Heart right ventricle (tissue), 16 donors: ENCODE data around the gene ARMC8. TPM values are rescaled to one million over a fixed set of nuclear protein-coding genes. Genes with fewer than 3 reads are reported as not detected.

Experiments used
- ATAC-seq, 8 donors: fragments of 200-7000 bp; cut with Tn5 transposase; one replicate each; pipeline ENCODE4 v1.9.1; 2020; ENCODE audit warnings: mild to moderate bottlenecking in 8 of 8, moderate library complexity in 8 of 8, moderate number of reproducible peaks in 1 of 8
- DNase-seq, 2 donors: peaks; one replicate each; pipeline ENCODE4 v3.0.0-alpha.2; 2020
- H3K27ac ChIP-seq, 10 donors: fragments of 200-600 bp; sonication (generic) in 2 of 10; one replicate each; pipeline versions ENCODE4 v1.5.0 to v1.8.0; 2020 to 2022; ENCODE audit warnings: mild to moderate bottlenecking in 3 of 10
- H3K27me3 ChIP-seq, 7 donors: fragments of 200-600 bp; one replicate each; pipeline ENCODE4 v1.8.0; 2021 to 2022; ENCODE audit warnings: mild to moderate bottlenecking in 2 of 7
- H3K36me3 ChIP-seq, 9 donors: fragments of 200-600 bp; sonication (generic) in 1 of 9; one replicate each; pipeline versions ENCODE4 v1.5.0 to v1.8.0; 2020 to 2022; ENCODE audit warnings: mild to moderate bottlenecking in 2 of 9
- H3K4me1 ChIP-seq, 9 donors: fragments of 200-600 bp; sonication (generic) in 1 of 9; one replicate each; pipeline versions ENCODE4 v1.5.0 to v1.8.0; 2020 to 2022; ENCODE audit warnings: mild to moderate bottlenecking in 4 of 9
- H3K4me3 ChIP-seq, 10 donors: fragments of 200-600 bp; sonication (generic) in 2 of 10; one replicate each; pipeline versions ENCODE4 v1.5.0 to v1.8.0; 2020 to 2022; ENCODE audit warnings: mild to moderate bottlenecking in 7 of 10, moderate library complexity in 2 of 10
- H3K9me3 ChIP-seq, 11 donors: fragments of 200-600 bp in 10 of 11; sonication (generic) in 2 of 11; one replicate each; pipeline versions ENCODE4 v1.5.0 to v1.8.0; 2013 to 2022; ENCODE audit warnings: mild to moderate bottlenecking in 2 of 11, control low read depth in 1 of 11, moderate library complexity in 1 of 11
- WGBS, 2 donors: extraction: QIAGEN DNeasy Blood & Tissue Kit; methylation state at CpG; one replicate each; pipeline ENCODE4 v1.1.7; 2013; ENCODE audit warnings: inconsistent platforms in 1 of 2; 5-methylcytosine and 5-hydroxymethylcytosine counted together
- intact Hi-C, 10 donors: fragments of 100-400 bp; cut with DNase I; formaldehyde crosslinking; loops; one replicate each; pipeline versions ENCODE4 v1.11.1 to v1.14.2; 2022
- polyA plus RNA-seq, 2 donors: library from polyadenylated mRNA; stranded (reverse); fragments of 200-250 nt; gene quantifications; one replicate each; pipeline ENCODE4 v1.2.3, GENCODE V29; 2013
- total RNA-seq, 10 donors: library from RNA; stranded (reverse); fragmentation: NEBNext Ultra II Directional in 3 of 10; extraction: Animal tissue kit (Norgen Biotek cat#: 25700) in 3 of 10; gene quantifications; one replicate each; pipeline versions ENCODE4 v1.2.1 to v1.2.4, GENCODE V29; 2021 to 2023
- TF ChIP-seq, protein P1 (sequence below), 9 donors: fragments of 200-600 bp; sonication (generic) in 2 of 9; IDR thresholded peaks; one replicate each; pipeline versions ENCODE4 v1.5.0 to v1.8.0; 2021 to 2022; ENCODE audit warnings: antibody characterized with exemption in 9 of 9, mild to moderate bottlenecking in 5 of 9, moderate library complexity in 1 of 9
- donor health status: Arrhythmogenic right ventricular cardiomyopathy.
- donor health status: ischemic (EF 13 %, LVEDD 7.1; RV severe dilation, severe dysfunction).
- donor health status: healthy with polysubstance abuse.
- donor health status: DM: no; HTN: yes; CAD: no.
- donor health status: DM: no; HTN: no; CAD: no.
- donor health status: ischemic (EF 25% LVEDD 6.9; RV normal size, moderate dysfunction).
- donor health status: ischemic (EF 25% LVEDD 5.7; RV mildly dilated, moderate dysfunction).
- donor health status: healthy.
- donor health status: DM: yes; HTN: yes; CAD: no.
- donor health status: Ischemic cardiomyopathy.
- donor health status: ischemic (EF 35%, LVEDD 5.7; RV mildly dilated, moderate dysfunction).
- donor health status: nonischemic (EF 11% LVEDD 7.7; RV severe dilation, severe dysfunction).
- donor health status: DM: yes; HTN: yes; CAD: no.
- donor health status: PGD.
- donor health status: ischemic (EF 29% LVEDD 5.4; RV normal size, mild dysfunction).
- donor health status: nonischemic (EF 23%, LVEDD 6.1; RV moderate dilation, normal function).

ARMC8 gene
- total and polyA plus RNA-seq, 12 donors: 13.8 to 49.3 (median 30.0) TPM

DNA sequence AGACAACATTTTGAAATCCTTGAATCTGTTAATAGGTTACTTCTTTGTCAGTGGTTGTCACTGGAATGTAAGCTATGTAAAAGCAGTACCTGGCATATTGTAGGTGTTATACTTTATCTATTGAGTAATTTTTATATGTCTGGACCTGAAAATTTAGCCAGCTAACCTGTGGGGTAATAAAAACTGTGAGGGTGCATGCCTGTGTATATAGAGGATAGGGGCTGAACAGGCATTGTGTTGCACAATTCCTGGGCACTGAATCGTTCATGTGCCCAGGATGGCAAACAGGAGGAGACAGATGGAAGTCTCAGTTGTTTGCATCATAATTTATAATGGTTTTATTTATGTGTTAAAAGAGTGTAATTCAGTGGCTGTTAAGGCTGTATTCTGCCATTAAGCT lies 67.1 kb downstream of the ARMC8 start:
- Histone ChIP-seq H3K4me1 (no peaks in the 10 kb centered on the region), H3K4me3 (no peak overlapping the region), H3K27me3 (no peaks in the 10 kb centered on the region), H3K9me3 (no peaks in the 10 kb centered on the region), H3K27ac (no peak overlapping the region), H3K36me3 (peaks cover 0 to 29% (median 0%) of the 10 kb centered on the region in 9 donors)
- TF ChIP-seq, protein P1, sequence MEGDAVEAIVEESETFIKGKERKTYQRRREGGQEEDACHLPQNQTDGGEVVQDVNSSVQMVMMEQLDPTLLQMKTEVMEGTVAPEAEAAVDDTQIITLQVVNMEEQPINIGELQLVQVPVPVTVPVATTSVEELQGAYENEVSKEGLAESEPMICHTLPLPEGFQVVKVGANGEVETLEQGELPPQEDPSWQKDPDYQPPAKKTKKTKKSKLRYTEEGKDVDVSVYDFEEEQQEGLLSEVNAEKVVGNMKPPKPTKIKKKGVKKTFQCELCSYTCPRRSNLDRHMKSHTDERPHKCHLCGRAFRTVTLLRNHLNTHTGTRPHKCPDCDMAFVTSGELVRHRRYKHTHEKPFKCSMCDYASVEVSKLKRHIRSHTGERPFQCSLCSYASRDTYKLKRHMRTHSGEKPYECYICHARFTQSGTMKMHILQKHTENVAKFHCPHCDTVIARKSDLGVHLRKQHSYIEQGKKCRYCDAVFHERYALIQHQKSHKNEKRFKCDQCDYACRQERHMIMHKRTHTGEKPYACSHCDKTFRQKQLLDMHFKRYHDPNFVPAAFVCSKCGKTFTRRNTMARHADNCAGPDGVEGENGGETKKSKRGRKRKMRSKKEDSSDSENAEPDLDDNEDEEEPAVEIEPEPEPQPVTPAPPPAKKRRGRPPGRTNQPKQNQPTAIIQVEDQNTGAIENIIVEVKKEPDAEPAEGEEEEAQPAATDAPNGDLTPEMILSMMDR (IDR thresholded peaks at IDR 0.05): no peak
- DNase-seq (no peak), ATAC-seq (no peak)
- intact Hi-C loops: loop anchor here in 1 of 10 donors (10.0 kb wide), 1 partner anchor 1121 kb away; no protein-coding TSS in a partner anchor
- WGBS, 2 donors: 72 to 88% methylated on average over 1 of the region's 1 CpG

- Histone ChIP-seq H3K4me3 (no peak overlapping the region), H3K36me3 (peaks cover 0 to 28% (median 0%) of the 10 kb centered on the region in 9 donors), H3K27me3 (no peaks in the 10 kb centered on the region), H3K4me1 (no peaks in the 10 kb centered on the region), H3K9me3 (no peaks in the 10 kb centered on the region), H3K27ac (no peak overlapping the region)
- no peak for ATAC-seq
- TF ChIP-seq, protein P1 (IDR thresholded peaks at IDR 0.05): no peak
- WGBS, 2 donors: 89 to 91% methylated on average over 1 of the region's 1 CpG
- no peak for DNase-seq
- intact Hi-C loops: loop anchor here in 1 of 10 donors (10.0 kb wide), 1 partner anchor 1119 kb away; no protein-coding TSS in a partner anchor
Measured at GRCh38 chr3:138256022-138256421, 68.9 kb downstream of the ARMC8 start.

GRCh38 chr3:138257986-138258385 lies 70.9 kb downstream of the ARMC8 start:
- intact Hi-C loops: loop anchor here in 1 of 10 donors (10.0 kb wide), 1 partner anchor 1117 kb away; no protein-coding TSS in a partner anchor
- ATAC-seq (no peak), DNase-seq (no peak)
- Histone ChIP-seq H3K4me1 (no peaks in the 10 kb centered on the region), H3K36me3 (peaks cover 0 to 34% (median 0%) of the 10 kb centered on the region in 9 donors), H3K4me3 (no peak overlapping the region), H3K9me3 (no peaks in the 10 kb centered on the region), H3K27ac (no peak overlapping the region), H3K27me3 (no peaks in the 10 kb centered on the region)
- WGBS, 2 donors: 91% methylated on average over 1 of the region's 1 CpG
- TF ChIP-seq, protein P1 (IDR thresholded peaks at IDR 0.05): no peak

DNA sequence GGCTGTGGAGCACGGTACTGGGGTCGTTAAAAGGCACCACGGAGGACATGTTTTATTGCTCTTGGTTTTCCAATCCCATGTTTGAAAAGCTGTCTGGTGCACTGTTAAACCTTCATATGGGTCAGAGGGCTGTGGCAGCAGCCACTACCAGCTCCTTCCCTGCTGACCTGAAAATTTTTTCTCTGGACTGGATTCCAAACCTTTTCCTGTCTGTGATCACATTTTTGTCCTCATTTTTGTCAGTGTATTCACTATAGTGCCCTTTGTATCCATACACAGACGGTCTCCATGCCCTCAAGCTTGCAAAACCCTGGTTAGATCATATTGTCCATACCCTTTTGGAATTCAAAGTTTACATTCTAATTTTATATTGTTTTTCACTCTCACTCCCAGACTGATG lies 72.0 kb downstream of the ARMC8 start:
- ATAC-seq (no peak), DNase-seq (no peak)
- TF ChIP-seq, protein P1 (IDR thresholded peaks at IDR 0.05): no peak
- Histone ChIP-seq H3K27ac (no peak overlapping the region), H3K4me1 (no peaks in the 10 kb centered on the region), H3K4me3 (no peak overlapping the region), H3K27me3 (no peaks in the 10 kb centered on the region), H3K9me3 (no peaks in the 10 kb centered on the region), H3K36me3 (peaks cover 0 to 41% (median 0%) of the 10 kb centered on the region in 9 donors)
- intact Hi-C loops: loop anchor here in 1 of 10 donors (10.0 kb wide), 1 partner anchor 1116 kb away; no protein-coding TSS in a partner anchor
- WGBS, 2 donors: 93 to 99% methylated on average over 4 of the region's 4 CpGs
